DND-41 (cell line): ENCODE results near the gene CDH2.

ENCODE experiments used
- ATAC-seq: fragments of 200-7000 bp; cut with Tn5 transposase; 3 replicates; pipeline ENCODE4 v1.9.1; 2021; ENCODE audit warnings: low read depth; ENCODE audit not compliant: insufficient read depth
- DNase-seq: peaks from one replicate; pipeline ENCODE4 v3.0.0-alpha.2; 2020
- H2AFZ ChIP-seq: 2 replicates; pipeline ENCODE4 v1.6.0; 2012; ENCODE audit warnings: low read depth, low read length
- H3K27ac ChIP-seq: 2 replicates; pipeline ENCODE4 v1.5.1; 2012; ENCODE audit warnings: low read length, inconsistent platforms
- H3K27me3 ChIP-seq: fragments of 200-600 bp; sonication (generic); 2 replicates; pipeline ENCODE4 v1.6.0; 2012; ENCODE audit warnings: low read length, mild to moderate bottlenecking, inconsistent platforms; ENCODE audit not compliant: insufficient read depth, poor library complexity
- H3K36me3 ChIP-seq: 2 replicates; pipeline ENCODE4 v1.5.1; 2012; ENCODE audit warnings: low read length, inconsistent platforms; ENCODE audit not compliant: insufficient read depth
- H3K4me1 ChIP-seq: 2 replicates; pipeline ENCODE4 v1.5.1; 2012; ENCODE audit warnings: mild to moderate bottlenecking, low read length; ENCODE audit not compliant: insufficient read depth
- H3K4me2 ChIP-seq: 2 replicates; pipeline ENCODE4 v1.6.0; 2012; ENCODE audit warnings: mild to moderate bottlenecking, moderate library complexity, low read length, inconsistent platforms; ENCODE audit not compliant: insufficient read depth
- H3K4me3 ChIP-seq, 2 experiments: fragments of 200-600 bp in 1 of 2; shearing (Covaris generic) in 1 of 2; 2 replicates each; pipeline ENCODE4 v1.5.1; 2012 to 2016; ENCODE audit warnings: inconsistent platforms in 2 of 2, low read length in 2 of 2, mild to moderate bottlenecking in 2 of 2, low read depth in 1 of 2, moderate library complexity in 1 of 2
- H3K79me2 ChIP-seq: 2 replicates; pipeline ENCODE4 v1.6.0; 2012; ENCODE audit warnings: low read length, inconsistent platforms; ENCODE audit not compliant: insufficient read depth
- H3K9ac ChIP-seq: 2 replicates; pipeline ENCODE4 v1.6.0; 2012; ENCODE audit warnings: low read depth, mild to moderate bottlenecking, inconsistent platforms, low read length, moderate library complexity
- H3K9me3 ChIP-seq: 2 replicates; pipeline ENCODE4 v1.5.1; 2012; ENCODE audit warnings: low read length, moderate library complexity, mild to moderate bottlenecking, inconsistent platforms; ENCODE audit not compliant: insufficient read depth, severe bottlenecking
- H4K20me1 ChIP-seq: 2 replicates; pipeline ENCODE4 v1.6.0; 2012; ENCODE audit warnings: low read length; ENCODE audit not compliant: insufficient read depth
- CTCF ChIP-seq: IDR thresholded peaks from 2 replicates; pipeline ENCODE4 v1.5.1; 2012; ENCODE audit warnings: borderline replicate concordance, low read length, moderate library complexity, mild to moderate bottlenecking; ENCODE audit not compliant: poor library complexity, severe bottlenecking; ENCODE audit errors: extremely low read depth
- EZH2 ChIP-seq: IDR thresholded peaks from 3 replicates; pipeline ENCODE4 v1.6.1; 2012; ENCODE audit warnings: borderline replicate concordance, low read depth, mild to moderate bottlenecking, moderate library complexity, low read length, inconsistent platforms; ENCODE audit not compliant: severe bottlenecking

Gene CDH2

GRCh38 chr18:28193177-28193778 lies 16.3 kb upstream of the CDH2 start:
- no peak for DNase-seq
- Histone ChIP-seq H3K9ac (no peak overlapping the region), H4K20me1 (no peaks in the 10 kb centered on the region), H3K79me2 (no peaks in the 10 kb centered on the region), H2AFZ (no peak overlapping the region), H3K27me3 (no peaks in the 10 kb centered on the region), H3K4me3 (no peak overlapping the region), H3K36me3 (no peaks in the 10 kb centered on the region), H3K27ac (no peak overlapping the region), H3K4me1 (no peaks in the 10 kb centered on the region), H3K9me3 (no peaks in the 10 kb centered on the region), H3K4me2 (no peak overlapping the region)
- ATAC-seq = no peak
- TF ChIP-seq CTCF = no peak
- no peak for TF ChIP-seq EZH2

- Histone ChIP-seq H3K27me3 (no peaks in the 10 kb centered on the region), H3K79me2 (no peaks in the 10 kb centered on the region), H3K4me3 (no peak overlapping the region), H3K4me1 (no peaks in the 10 kb centered on the region), H4K20me1 (no peaks in the 10 kb centered on the region), H2AFZ (no peak overlapping the region), H3K27ac (no peak overlapping the region), H3K36me3 (no peaks in the 10 kb centered on the region), H3K9me3 (no peaks in the 10 kb centered on the region), H3K4me2 (no peak overlapping the region), H3K9ac (no peak overlapping the region)
- peak; percentile 95 for ATAC-seq
- TF ChIP-seq EZH2 (no peak), CTCF (peak; percentile 85)
- DNase-seq = peak; percentile 68
Observed at GRCh38 chr18:28189400-28190239, 12.7 kb upstream of the CDH2 start.

GRCh38 chr18:28185121-28185520 lies 8.2 kb upstream of the CDH2 start:
- H3K27ac ChIP-seq = no peak overlapping the region
- H3K27me3 ChIP-seq = no peaks in the 10 kb centered on the region
- H3K79me2 ChIP-seq = no peaks in the 10 kb centered on the region
- TF ChIP-seq CTCF (no peak), EZH2 (no peak)
- no peak overlapping the region for H3K4me2 ChIP-seq
- H2AFZ ChIP-seq = no peak overlapping the region
- no peaks in the 10 kb centered on the region for H3K9me3 ChIP-seq
- H3K4me1 ChIP-seq = no peaks in the 10 kb centered on the region
- DNase-seq = no peak
- no peaks in the 10 kb centered on the region for H4K20me1 ChIP-seq
- H3K9ac ChIP-seq = no peak overlapping the region
- no peak for ATAC-seq
- H3K36me3 ChIP-seq = no peaks in the 10 kb centered on the region
- H3K4me3 ChIP-seq = no peak overlapping the region
